ENCODE measurements around the gene VEPH1. TPM values are rescaled to one million over a fixed set of nuclear protein-coding genes. Genes with fewer than 3 reads are reported as not detected.

Gene VEPH1
- total RNA-seq (2014; rRNA removed; shearing (Covaris generic); ENCODE audit: low replicate concordance) = not detected in 2 replicates

DNA sequence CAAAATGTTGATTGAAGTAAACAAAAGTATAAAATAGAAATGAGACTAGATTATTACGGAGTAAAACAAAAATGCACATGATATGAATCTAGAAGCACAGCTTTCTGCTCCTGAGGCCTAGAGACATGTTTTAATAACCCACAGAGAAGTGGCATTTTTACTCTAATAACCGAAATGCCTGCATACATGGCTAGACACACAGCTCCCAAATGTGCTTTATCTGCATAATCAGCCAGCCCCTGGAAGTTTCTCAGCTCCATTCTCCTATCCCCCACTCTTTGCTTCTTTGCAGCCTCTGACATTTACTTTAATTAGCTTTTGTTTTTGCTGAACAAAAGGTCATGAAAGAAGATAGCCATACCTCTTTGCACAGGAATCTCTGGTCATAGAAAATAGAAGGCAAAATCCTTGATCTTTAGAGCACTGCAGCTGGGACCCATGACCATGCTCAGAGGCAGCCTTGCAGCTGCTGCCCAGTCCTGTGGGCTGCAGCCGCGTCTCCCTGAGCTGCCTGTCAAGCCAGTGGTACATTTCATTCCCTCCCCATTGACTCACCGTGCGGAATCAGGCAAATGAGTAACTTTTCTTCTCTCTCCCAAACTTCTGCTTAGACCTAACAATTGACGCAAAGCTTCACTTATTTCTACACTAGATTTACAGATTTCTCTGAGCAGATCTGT is at the start of gene VEPH1:
Gene VEPH1, minus strand, starts transcription at position 501 of the 680 bp plus-strand sequence. CDS start 8,067 bp downstream, outside the sequence.
- Histone ChIP-seq H3K9me3 (no peaks in the 10 kb centered on the region), H3K36me3 (no peaks in the 10 kb centered on the region), H3K27me3 (no peaks in the 10 kb centered on the region; the same call in 1 of the 2 replicates), H3K4me3 (no peak within 1 kb of the TSS)
- no peak for DNase-seq

DNA sequence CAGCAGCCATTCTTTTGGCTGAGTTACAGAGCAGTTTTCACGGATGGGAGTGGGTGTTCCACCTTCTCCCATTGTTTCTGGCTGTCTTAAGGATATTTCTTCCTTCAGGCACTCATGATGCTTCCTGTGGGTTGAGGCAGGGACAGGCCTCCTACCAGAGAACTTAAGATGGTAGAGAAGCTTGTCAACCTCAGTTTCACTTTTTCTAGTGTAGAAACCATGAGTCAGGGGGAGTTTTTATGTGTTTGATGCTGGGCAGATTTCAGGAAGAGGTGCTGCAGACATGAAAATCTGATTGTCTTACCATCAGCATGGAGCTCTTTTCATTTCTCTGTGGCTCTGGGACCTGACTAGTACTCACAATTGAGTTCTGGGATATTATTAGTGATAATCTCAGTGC is 48.7 kb upstream of the VEPH1 start:
- Histone ChIP-seq H3K9me3 (peaks cover 13% of the 10 kb centered on the region), H3K36me3 (no peaks in the 10 kb centered on the region), H3K4me3 (no peak overlapping the region), H3K27me3 (peaks cover 10% of the 10 kb centered on the region)
- no peak for DNase-seq

DNA sequence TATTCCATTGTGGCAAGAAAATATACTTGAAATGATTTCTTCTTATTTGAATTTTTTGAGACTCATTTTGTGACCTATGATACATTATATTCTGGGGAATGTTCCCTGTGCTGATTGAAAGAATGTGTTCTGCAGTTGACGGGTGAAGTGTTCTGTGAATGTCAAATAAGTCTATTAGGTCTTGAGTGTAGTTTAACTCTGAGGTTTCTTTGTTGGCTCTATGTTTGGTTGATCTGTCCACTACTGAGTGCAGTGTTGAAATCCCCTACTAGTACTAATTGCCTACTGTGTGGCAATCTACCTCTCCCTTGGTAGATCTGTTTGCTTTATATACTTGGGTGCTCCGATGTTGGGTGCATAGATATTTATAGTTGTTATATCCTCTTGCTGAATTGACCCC is 46.3 kb upstream of the VEPH1 start:
- no peaks in the 10 kb centered on the region for H3K36me3 ChIP-seq
- peaks cover 13% of the 10 kb centered on the region for H3K9me3 ChIP-seq
- peaks cover 8% of the 10 kb centered on the region for H3K27me3 ChIP-seq
- no peak for DNase-seq
- H3K4me3 ChIP-seq = no peak overlapping the region

DNA sequence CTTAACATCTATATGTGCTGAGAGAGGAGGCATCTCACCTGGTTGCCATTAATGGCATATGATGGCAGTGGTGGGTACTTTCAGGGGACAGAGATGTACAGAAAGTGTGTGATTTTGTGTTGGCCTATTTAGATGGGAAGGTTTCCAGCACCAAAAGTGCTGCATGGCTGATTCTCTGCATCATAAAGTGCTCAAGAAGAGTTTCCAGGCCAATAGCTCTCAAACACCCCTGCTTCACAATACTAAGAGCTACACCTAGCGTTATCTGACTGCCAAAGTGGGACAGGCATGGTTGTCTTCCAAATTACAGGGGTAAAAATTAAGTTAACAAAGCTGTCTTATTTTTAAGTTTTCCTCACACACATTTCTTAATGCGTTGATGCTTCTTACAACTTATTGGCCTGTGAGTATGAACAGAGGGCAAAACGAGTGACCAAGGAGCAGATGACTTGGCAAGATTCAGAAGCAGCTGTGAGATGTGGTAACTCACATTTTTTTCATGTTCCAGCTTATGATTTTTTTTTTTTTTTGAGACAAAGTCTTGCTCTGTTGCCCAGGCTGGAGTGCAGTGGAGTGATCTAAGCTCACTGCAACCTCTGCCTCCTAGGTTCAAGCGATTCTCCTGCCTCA is 41.4 kb upstream of the VEPH1 start:
- H3K27me3 ChIP-seq = peaks cover 10% of the 10 kb centered on the region
- no peak for DNase-seq
- H3K9me3 ChIP-seq = no peaks in the 10 kb centered on the region
- H3K4me3 ChIP-seq = no peak overlapping the region
- H3K36me3 ChIP-seq = no peaks in the 10 kb centered on the region

- Histone ChIP-seq H3K36me3 (no peaks in the 10 kb centered on the region), H3K9me3 (no peaks in the 10 kb centered on the region), H3K4me3 (peak overlapping the region; percentile 20), H3K27me3 (peaks cover 13% of the 10 kb centered on the region)
- DNase-seq = no peak
Measured at GRCh38 chr3:157543501-157544035, 40.4 kb upstream of the VEPH1 start.

DNA sequence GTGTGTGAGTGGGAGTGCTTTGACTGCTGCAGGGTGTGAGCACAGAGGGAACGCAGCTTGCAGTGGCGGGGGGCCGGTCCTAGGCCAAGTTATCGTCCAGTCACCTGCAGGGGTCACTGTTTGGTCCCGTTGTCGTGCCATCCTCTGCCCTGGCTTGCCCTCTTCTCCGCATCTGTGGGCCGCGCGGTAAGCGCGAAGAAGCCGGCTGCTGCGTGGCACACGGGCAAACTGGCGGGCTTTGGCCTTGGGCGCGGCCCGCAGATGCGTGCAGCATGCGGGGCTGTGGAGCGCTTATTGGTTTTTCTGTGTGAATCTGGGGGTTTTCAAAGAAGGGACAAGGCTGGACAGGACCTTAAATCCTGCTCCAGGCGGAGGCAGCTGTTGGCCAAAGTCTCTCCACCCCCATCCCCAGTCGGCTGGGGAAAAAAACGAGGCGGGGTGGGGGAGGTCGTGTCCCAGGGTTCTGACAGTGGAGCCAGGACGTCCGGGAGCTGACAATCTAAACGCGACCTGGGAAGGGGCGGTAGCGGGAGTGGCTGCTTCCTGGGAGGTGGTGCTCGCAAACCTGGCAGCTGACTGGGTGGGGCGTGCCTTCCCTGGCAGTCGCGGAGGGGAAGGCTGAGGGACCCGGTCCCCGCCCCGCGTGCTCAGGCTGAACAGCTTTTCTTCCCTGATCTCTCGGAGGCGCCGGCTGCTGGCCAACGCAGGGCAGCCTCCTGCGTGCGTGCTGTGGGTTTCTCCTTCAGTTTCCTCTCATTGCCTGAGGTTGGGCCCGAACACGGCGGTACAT is 39.7 kb upstream of the VEPH1 start:
- peaks cover 7% of the 10 kb centered on the region for H3K27me3 ChIP-seq
- peak overlapping the region; percentile 20 for H3K4me3 ChIP-seq
- H3K36me3 ChIP-seq = no peaks in the 10 kb centered on the region
- no peaks in the 10 kb centered on the region for H3K9me3 ChIP-seq
- peak; percentile 65 for DNase-seq

DNA sequence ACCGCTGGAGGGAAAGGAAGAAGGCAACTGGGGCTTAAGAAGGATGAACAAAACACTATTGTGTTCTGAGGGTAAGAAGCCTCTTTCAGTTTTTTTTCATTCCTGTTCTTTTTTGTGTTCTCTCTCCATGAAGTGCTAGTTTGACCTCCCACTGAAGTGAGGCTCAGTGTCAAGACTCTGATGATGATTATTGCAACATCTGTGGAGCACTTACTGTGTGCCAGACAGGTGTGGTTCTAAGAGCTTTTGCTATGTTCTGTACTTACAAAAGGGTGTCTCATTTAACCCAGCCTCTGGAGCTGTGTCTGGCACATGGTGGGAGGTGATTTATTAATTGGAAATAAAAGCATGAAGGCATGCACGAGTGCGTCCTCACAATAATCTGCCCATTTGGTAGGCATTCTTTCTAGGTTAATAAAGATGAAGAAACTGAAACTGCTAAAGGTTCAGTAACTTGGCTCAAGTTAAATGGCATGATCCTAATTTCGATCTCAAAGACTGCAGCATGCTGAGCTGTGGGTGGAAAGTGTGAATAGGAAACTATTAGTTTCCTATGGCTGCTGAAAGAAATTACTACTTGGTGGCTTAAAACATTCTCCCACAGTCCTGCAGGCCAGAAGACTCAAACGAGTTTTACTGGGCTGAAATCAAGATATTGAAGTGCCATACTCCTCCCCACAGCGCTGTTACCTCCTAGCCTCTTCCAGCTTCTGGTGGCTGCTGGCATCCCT is 38.5 kb upstream of the VEPH1 start:
- H3K9me3 ChIP-seq = no peaks in the 10 kb centered on the region
- no peak overlapping the region for H3K4me3 ChIP-seq
- H3K27me3 ChIP-seq = peaks cover 7% of the 10 kb centered on the region
- H3K36me3 ChIP-seq = no peaks in the 10 kb centered on the region
- DNase-seq = no peak

- Histone ChIP-seq H3K36me3 (no peaks in the 10 kb centered on the region), H3K27me3 (peaks cover 4% of the 10 kb centered on the region), H3K9me3 (peaks cover 8% of the 10 kb centered on the region; the same call in 1 of the 2 replicates), H3K4me3 (no peak overlapping the region)
- no peak for DNase-seq
Measured at GRCh38 chr3:157540656-157541055, 37.4 kb upstream of the VEPH1 start.

- Histone ChIP-seq H3K36me3 (no peaks in the 10 kb centered on the region), H3K9me3 (peaks cover 9% of the 10 kb centered on the region; the same call in 1 of the 2 replicates), H3K27me3 (peaks cover 4% of the 10 kb centered on the region), H3K4me3 (no peak overlapping the region)
- no peak for DNase-seq
Measured at GRCh38 chr3:157535667-157536066, 32.5 kb upstream of the VEPH1 start.

- H3K27me3 ChIP-seq = peaks cover 4% of the 10 kb centered on the region
- no peak overlapping the region for H3K4me3 ChIP-seq
Measured at GRCh38 chr3:157534725-157535161, 31.5 kb upstream of the VEPH1 start.

GRCh38 chr3:157533298-157534070 is 30.3 kb upstream of the VEPH1 start:
- Histone ChIP-seq H3K9me3 (peaks cover 9% of the 10 kb centered on the region; the same call in 1 of the 2 replicates), H3K36me3 (no peaks in the 10 kb centered on the region), H3K4me3 (no peak overlapping the region), H3K27me3 (no peaks in the 10 kb centered on the region)
- DNase-seq = no peak

More at GRCh38 chr3:157534725-157535161, 31.5 kb upstream of the VEPH1 start:
- DNase-seq = no peak
- Histone ChIP-seq H3K36me3 (no peaks in the 10 kb centered on the region), H3K9me3 (peaks cover 9% of the 10 kb centered on the region; the same call in 1 of the 2 replicates)

- no peaks in the 10 kb centered on the region for H3K36me3 ChIP-seq
- H3K4me3 ChIP-seq = no peak overlapping the region
- H3K27me3 ChIP-seq = no peaks in the 10 kb centered on the region
- peaks cover 9% of the 10 kb centered on the region; the same call in 1 of the 2 replicates for H3K9me3 ChIP-seq
- DNase-seq = peak; percentile 25
Measured at GRCh38 chr3:157532529-157533297, 29.5 kb upstream of the VEPH1 start.

- Histone ChIP-seq H3K4me3 (no peak overlapping the region), H3K27me3 (no peaks in the 10 kb centered on the region), H3K9me3 (peaks cover 9% of the 10 kb centered on the region; the same call in 1 of the 2 replicates), H3K36me3 (no peaks in the 10 kb centered on the region)
- no peak for DNase-seq
Measured at GRCh38 chr3:157531771-157532170, 28.6 kb upstream of the VEPH1 start.

- DNase-seq = no peak
- no peak overlapping the region for H3K4me3 ChIP-seq
Measured at GRCh38 chr3:157531301-157531660, 28.1 kb upstream of the VEPH1 start.

More at GRCh38 chr3:157531301-157531660, 28.1 kb upstream of the VEPH1 start:
- H3K27me3 ChIP-seq = no peaks in the 10 kb centered on the region
- H3K9me3 ChIP-seq = peaks cover 7% of the 10 kb centered on the region; the same call in 1 of the 2 replicates
- H3K36me3 ChIP-seq = no peaks in the 10 kb centered on the region
